Limb (tissue), 2 donors: ENCODE results near the gene UVSSA.

ENCODE experiments used
- DNase-seq, 2 donors: peaks; one replicate each; pipeline ENCODE4 v3.0.0-alpha.2; 2016; ENCODE audit errors: extremely low spot score in 2 of 2

UVSSA gene

DNA sequence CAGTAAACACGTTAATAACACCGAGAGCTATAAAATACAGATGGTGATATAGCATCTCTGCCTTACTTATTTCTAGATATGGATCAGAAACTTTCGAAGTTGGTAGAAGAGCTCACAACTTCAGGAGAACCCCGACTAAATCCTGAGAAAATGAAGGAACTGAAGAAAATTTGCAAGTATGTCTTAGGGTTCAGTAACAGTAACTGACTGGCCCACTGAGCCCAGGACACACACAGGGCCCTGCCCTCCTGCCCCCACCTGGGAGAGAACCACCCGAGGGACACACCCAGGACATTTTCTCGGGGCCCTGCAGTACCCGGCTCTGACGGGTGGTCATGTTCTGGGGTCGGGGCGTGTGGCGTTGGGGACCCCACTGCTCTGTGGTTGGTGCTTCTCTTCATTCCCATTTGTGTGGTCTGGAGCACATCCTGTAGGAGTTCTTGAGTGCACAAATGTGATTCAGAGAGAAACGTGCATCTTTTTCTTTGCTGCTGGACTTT is 1.1 kb downstream of the UVSSA start:
- no peak for DNase-seq

DNA sequence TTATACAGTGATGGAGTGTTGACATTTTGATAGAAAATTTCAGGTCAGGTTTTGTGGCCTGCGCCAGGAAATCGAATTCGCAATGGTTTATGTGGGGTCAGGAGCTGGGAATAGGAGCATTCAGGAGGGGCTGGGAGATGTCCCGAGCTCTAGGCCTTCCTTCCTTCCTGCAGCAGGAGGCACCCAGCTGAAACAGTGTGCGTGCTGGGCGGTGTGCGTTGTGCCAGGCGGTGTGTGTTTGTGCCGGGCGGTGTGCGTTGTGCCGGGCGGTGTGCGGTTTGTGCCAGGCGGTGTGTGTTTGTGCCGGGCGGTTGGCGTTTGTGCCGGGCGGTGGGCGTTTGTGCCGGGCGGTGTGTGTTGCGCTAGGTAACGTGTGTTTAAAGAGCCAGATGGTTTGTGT is 1.7 kb downstream of the UVSSA start:
- no peak for DNase-seq

GRCh38 chr4:1349359-1350168 is 2.6 kb downstream of the UVSSA start:
- DNase-seq = no peak

DNA sequence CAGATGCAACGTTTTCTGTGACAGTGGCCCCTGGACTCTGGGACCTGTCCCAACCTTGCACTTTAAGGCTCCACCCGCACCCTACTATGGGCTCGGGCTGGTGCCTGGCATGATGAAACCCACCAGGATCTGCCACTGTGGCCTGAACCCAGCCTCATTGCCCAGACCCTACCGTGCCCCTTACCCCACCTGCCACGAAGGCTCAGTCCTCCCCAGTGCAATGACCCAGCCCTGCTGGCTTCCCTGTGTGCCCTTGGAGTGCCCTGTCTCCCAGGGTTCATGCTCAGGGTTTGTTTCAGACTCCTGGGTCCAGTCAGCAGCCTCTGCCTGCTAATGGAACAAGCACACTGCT is 3.1 kb downstream of the UVSSA start:
- DNase-seq = no peak

DNA sequence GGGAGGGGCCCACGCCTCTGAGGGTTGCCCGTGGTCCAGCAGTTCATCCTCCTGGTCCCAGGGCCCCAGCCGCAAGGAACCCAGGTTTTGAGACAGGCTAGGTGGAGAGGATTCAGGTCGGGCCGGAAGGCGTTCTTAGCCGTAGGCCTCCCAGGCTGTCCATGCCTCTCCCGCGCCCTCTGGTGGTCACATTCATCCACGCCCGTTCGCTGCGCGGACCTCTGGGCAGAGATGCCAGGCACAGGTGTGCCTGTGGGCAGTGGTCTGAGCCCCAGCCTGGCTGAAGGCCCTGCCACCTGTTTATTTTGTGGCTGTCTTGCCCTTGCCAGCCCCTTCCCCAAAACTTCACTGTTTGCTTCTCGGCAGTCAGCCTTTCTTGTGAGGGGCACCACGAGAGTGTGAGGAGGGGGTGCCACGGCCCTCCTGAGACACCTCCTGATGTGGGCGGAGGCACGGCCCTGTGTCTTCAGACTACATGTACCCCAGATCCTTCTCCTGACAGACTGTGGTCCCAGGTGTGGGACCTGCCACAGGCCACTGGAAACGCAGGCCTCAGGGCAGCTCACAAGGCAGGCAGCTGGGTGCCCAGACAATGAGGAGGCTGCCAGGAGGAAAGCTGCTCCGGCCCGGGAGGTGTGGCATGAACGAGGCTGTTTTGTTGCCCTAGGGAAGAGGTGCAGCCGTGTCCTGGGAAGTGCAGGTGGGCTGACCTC is 5.0 kb downstream of the UVSSA start:
- DNase-seq = peak; percentile 71 to 89

DNA sequence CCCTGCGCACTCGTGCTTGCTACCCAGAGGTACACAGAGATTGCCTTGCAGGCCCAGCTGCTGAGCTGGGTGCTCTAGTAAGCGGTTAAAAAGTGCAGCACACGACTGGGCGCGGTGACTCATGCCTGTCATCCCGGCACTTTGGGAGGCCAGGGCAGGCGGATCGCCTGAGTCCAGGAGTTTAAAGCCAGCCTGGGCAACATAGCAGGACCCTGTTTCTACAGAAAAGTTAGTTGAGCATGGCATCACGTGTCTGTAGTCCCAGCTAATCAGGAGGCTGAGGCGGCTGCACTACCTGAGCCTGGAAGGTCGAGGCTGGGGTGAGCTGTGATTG is 5.5 kb downstream of the UVSSA start:
- DNase-seq = no peak

DNA sequence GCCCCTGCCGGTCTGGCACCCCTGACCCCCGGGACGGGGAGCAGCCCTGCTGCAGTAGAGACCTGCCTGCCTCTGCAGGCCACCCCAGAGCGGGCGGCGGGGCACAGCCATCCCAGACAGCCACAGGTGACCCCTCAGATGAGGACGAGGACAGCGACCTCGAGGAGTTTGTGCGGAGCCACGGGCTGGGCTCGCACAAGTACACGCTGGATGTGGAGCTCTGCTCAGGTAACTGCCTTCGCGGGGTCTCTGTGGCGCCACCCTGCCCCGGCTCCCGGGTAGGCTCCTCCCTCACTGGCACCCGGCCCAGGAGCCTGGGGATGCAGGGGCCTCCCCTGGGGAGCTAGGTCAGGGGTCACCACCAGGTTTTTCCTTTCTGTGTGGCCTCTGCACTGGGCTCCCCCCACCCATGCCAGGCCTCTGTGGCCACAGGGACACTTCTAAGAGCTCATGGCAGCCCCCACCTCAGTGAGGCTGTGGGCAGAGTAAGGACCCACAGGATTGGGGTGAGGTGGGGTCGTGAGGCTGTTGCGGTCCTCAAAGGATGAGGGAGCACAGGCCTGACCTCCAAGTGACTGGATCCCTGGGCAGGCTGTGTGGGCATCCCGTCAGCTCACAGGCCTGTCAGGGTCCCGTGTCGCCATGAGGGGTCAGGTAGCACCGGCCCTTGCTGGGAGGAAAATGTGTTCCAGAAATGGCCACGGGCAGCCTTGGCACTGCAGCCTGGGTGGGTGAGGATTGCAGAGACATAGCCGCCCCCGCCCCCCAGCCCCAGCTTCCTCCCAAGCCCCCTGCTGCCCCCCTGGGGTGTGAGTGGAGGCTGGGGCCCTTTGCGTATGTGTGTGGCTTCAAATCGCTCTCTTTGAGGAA is 6.4 kb downstream of the UVSSA start:
- DNase-seq = no peak

DNA sequence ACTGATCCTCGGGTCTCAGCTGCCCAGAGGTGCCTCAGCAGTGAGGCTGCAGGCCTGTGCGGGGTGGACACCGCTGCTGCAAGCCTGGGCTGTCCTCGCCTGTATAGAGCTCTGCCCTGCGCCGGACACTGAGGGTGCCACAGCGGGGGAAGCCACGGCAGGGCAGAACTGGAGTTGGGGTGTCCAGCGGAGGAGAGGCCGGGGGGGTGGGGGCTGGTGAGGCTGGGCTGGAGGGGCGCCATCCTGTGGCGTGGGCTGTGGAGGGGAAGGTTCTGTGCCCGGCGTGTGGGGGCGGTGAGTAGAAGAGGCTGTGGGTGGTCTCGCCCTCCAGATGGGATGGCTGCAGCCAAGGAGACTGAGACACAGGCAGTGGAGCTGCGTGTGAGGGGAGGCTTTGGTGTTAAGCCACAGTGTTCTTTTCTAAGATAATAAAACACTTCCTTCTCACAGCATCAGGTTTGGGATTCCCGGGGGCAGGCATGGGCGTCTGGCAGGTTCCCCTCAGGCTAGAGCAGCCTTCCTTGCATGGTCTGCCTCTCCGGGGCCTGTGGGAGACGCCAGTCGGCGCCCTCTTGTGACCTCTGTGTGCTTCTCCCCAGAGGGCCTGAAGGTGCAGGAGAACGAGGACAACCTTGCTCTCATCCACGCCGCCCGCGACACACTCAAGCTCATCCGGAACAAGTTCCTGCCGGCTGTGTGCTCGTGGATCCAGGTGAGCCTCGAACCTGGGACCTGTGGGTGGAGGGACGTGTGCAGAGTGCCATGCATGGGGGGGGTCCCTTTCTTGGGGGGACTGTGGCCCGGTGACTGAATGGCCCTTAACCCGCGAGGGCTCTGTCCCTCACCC is 7.4 kb downstream of the UVSSA start:
- no peak for DNase-seq

GRCh38 chr4:1354983-1355275 is 7.9 kb downstream of the UVSSA start:
- no peak for DNase-seq

DNA sequence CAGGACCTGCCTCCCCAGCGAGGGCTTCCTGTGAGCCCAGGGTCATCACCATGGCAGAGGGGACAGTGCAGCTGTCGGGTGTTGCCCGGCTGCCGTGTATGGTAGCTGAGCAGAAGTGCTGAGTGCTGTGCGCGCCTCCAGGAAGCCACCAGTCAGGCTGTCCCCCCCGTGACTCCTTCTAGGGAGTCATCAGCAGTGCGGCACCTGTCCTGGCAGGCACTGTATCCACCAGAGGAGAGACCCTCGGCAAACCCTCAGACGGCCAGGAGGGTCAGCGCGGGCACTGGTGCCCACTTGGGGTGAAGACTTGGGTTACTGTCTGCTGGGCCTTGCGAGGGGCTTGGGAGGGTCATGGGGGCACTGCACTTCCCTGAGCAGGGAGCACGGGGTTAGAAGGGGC is 8.4 kb downstream of the UVSSA start:
- DNase-seq = no peak

DNA sequence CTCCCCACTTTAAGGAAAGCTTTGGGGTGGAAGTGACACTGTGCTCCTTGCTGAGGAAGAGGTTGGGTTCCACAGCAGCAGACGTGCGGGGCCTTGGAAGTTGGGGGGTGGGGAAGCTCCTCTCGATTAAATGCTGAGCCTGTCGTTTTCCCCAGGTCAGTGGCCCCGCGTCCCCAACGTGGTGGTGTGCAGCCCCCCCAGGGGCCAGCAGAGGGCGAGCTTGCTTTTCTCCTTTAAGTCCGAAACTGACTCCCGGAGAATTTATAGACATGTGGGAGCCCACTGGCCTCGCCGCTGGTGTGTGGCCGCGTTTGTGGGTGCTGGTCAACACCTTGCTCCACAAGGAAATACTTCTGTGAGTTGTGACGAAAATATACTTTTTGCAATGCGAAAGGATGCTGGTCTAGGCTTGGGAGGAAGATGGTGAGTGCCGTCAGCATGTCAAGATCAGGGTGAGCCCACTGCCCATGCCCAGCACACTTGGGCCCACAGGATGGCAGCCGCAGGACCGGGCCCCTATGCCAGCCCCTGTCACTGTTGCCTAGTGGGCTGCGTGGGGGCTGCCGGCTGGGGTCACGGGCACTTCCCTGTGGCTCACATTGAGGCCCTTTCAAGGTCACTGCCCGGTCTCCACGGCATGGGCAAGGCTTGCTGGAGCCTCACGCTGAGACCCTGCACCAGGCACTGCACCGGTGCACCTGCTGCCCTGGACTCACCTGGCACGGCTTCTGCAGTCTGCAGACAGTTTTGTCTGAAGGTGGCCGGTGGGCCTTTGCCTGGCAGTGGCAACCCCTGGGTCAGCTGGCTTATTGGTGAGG is 9.4 kb downstream of the UVSSA start:
- DNase-seq = peak; percentile 38 to 76

DNA sequence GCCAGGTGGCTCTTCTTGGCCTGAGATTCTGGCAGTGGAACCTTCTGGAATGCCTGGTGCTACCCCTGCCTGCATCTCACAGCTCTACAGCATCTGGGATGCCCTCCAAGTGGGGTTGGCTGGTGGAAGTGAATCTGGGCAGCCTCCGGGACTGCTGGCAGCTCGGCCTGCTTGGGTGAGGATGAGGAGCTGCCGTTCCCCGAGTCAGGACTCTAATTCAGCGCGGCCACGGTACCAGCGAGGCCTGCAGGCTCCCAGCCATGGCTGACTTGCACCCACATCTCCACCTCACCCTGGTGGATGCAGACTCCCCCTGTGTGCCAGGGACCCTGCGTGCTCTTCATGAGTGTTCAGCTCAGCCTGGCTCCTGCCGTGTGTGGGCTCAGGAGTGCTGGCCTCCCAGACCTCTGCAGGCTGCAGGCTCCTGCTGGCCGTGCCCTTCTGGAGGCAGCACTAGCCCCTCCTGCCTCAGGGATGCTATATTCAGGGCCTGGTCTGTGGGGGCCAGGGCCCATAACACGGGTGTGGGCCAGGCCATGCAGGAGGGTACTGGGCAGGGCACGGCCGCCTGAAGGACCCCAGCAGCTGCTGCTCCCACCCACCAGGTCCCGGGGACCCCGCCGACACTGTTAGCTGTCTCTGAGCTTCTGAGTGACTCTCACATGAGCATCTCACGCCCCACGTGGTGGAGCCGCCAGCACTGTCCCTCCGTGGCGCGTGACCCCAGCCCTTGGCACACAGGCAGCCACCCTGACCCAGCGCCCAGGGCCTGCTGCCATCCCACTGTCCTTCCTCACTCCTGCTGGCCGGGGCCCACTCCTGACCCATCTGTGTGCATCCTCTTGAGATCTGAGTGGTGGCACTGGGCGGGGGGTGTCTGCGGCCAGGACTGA is 10.6 kb downstream of the UVSSA start:
- no peak for DNase-seq

DNA sequence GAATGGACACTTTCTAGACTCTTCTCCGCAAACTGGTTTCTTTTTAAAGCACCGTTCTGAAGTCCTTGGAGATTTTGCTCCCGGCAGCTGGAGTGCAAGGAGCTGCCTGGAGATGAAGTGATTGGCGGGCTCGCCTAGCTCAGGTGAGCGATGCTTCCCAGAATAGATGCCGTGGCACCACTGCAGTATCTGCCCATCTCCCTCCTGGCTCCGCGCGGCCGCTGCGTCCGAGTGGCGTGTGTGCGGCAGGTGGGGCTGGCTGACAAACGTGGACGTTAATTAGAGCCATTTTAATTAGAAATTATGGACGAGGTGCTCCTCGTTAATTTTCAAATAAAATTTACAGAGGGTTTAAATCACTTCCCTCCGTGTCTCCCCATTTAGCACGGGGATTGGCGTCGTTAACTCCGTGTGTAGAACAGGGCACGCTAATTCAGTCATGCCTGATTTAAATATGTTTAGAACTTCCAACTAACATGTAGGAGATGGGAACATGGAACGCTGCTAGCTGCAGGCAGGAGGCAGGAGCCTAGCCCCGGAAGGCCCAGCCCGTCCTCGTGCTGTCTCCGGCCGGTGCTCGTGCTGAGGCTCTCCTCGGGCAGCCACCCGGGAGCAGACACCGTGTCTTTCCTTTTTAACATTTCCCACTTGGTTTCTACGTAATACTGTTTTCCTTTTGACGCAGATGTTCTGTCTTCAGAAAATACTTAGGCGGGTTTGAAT is 11.6 kb downstream of the UVSSA start:
- no peak for DNase-seq

DNA sequence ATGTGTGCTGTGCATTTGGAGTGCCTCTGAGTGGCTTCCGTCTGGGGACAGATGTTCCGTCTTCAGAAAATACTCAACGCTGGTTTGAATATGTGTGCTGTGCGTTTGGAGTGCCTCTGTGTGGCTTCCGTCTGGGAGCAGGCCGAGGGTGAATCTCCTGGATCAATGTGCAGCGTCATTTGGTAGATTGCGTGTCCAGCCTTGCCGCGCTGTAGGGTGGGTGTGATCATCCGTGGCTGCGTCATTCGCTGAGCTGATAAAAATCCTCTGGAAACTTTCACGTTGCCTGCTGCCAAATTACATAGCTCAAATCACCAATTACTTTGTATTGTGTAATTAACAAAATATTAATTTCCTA is 12.1 kb downstream of the UVSSA start:
- DNase-seq = no peak

GRCh38 chr4:1359976-1360375 is 13.0 kb downstream of the UVSSA start:
- no peak for DNase-seq

DNA sequence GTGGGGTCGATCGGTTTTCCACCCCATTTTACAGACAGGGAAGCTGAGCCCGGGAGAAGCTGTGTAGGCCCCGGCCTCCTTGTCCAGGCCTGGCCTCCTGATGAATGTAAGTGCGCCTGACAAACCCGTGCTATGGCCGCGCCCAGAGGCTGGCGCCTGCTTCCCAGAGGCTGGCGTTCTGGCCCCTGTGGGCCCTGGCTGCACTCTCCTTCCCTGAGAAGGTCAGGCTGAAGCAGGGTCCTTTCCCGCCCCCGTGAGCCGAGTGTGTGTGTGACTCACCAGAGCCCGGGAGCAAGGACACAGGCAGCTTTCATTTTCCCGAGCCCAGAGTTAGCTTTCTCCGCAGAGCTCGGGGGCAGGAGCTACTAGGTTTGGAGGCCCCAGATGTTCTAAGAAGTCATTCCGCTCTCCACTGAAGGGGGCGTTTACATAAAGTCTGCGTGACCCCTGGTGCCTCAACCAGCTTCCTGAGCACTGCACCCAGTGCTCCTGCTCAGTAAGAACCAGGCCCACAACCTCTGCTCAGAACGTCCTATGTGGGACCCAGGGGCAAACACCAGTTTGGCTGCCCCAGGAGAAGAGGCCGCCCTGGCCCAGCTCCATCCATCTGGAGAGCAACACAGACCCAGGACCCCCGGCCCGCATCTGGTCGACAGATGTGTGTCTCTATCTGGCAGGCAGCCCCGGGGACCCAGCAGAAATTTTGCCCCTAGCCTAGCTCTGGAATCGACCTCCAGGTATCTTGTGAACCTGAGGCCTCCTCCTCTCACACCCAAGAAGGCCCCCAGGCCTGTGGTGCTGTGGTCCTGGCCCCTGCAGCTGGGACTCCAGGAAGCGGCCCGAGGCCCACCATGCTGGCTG is 13.6 kb downstream of the UVSSA start:
- no peak for DNase-seq

- DNase-seq = no peak
These were observed 14.4 kb downstream of the UVSSA start for GRCh38 chr4:1361431-1361830.

DNA sequence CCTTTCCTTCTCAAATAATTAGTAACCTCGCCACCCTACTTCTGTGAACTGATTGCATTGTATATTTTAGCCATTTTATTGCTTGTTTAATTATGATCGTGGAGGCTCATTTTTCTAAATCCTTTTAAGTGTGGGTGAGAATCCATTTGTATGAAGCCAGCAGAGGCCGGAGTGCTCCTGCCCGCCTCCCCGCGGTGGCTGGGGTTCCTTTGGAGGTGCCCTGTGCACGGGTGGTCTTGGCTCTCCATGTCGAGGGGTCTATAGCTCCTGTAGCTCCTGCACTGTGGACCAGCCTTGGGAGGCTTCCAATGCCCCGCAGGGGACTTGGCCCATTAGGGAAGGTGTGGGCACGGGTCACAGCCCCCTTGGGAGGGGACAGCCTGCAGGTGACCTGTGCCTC is 15.0 kb downstream of the UVSSA start:
- no peak for DNase-seq
